ENCODE data around the gene NAXE.
"Not testable (repeated sequence)": the region's sequence is repeated elsewhere in the genome, so short reads cannot be mapped to it uniquely, and the experiment has no call there.

Gene NAXE

GRCh38 chr1:156623946-156624813, 32.6 kb downstream of the NAXE start:
- DNase-seq (ENCODE audit: low read depth), result no peak

GRCh38 chr1:156624814-156625435, 33.3 kb downstream of the NAXE start:
- no peak for DNase-seq (ENCODE audit: low read depth)

- DNase-seq (ENCODE audit: low read depth), result no peak
These were observed 34.0 kb downstream of the NAXE start for GRCh38 chr1:156625436-156626078.

- DNase-seq (ENCODE audit: low read depth), result no peak
These were observed 34.5 kb downstream of the NAXE start for GRCh38 chr1:156626079-156626438.

DNA sequence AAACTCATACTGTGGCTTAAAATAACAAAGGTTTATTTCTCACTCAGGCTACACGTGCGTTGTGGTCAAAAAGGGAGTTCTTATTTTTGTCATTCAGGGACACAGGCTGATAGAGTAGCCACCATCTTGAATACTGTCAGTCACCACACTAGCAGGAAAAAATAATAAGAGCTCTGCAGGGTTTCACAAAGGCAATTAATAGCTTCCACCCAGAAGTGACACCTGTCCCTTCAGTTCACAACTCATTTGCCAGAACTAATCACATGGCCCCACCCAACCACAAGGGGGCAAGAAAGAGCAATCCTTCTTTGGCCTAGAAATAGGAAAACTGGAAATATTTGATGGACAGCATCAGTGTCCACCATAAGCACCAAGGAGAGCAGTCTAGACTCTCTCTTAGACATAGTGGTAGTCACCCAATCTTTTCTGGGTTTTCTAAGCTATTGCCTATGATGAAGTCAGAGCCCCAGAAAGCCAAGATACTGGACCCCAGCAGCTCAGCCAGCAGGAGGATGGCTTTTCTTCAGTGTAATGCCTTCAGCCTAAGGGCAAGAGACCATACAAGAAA, 35.8 kb downstream of the NAXE start:
- no peak for DNase-seq (ENCODE audit: low read depth)

GRCh38 chr1:156629823-156630449, 38.4 kb downstream of the NAXE start:
- DNase-seq (ENCODE audit: low read depth), result no peak

DNA sequence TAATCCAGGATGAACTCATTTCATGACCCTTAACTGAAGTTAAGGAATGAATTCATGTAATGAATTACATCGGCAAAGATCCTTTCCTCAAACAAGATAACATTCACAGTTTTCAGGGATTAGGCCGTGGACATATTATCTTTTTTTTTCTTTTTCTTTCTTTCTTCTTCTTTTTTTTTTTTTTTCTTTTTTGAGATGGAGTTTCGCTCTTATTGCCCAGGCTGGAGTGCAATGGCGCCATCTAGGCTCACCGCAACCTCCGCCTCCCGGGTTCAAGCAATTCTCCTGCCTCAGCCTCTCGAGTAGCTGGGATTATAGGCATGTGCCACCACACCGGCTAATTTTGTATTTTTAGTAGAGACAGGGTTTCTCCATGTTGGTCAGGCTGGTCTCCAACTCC, 39.6 kb downstream of the NAXE start:
- DNase-seq (ENCODE audit: low read depth), result not testable (repeated sequence)

DNA sequence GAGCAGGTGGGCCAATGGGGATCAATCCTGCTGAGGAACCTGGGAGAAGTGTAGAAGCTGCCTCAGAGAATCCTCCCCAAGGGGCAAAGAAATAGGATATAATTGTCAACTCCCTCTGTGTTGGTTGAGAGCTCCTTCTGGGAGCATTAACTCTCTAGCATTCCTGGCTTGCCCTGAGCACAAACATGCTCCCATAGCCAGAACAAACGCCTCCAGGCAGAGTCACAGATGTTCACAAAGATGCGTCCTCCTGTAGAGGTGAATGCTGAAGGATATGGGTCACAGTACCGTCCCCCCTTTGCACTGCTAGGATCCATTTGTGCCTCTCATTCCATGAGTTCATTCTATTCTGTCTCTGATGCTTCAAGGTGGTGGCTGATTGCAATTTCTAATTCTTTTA, 40.8 kb downstream of the NAXE start:
- no peak for DNase-seq (ENCODE audit: low read depth)

DNA sequence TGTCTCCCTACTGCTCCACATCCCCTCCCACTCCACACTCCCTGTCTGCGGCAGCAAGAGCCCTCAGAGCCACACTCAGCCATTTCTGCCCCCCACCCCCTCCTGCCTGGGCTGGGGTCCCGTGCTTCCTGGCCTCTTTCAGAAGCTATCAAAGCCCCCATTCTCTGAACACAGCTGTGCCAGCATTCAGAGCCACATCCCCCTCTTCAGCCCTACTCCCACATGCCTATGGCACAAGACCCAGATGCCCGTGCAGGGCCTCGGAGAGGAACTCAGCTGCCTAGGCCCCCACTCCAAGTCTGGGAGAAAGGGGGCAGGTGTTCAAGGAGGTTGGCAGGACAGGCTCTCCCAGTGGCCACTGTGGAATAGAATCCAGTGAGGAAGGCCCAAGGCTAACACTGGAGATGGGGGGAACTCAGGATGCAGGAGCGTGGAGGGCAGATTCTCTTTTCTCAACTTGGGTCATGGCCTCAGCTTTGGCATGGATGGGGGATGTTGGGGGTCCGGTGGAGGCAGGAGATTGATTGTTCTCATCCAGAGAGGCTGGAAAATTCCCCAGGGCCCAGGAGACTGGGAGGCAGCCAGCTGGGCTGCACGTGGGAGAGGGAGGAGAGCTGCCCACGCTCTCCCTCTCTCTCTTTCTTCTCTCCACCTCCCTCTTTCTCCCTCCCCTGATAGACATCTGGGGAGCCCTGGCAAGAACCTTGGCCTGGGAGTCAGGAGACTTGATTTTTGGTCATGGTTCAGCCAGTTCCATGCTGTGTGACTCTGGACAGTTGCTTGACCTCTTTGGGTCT, 46.8 kb downstream of the NAXE start:
- no peak for DNase-seq (ENCODE audit: low read depth)

GRCh38 chr1:156639601-156640101, 48.1 kb downstream of the NAXE start:
- DNase-seq (ENCODE audit: low read depth), result no peak

DNA sequence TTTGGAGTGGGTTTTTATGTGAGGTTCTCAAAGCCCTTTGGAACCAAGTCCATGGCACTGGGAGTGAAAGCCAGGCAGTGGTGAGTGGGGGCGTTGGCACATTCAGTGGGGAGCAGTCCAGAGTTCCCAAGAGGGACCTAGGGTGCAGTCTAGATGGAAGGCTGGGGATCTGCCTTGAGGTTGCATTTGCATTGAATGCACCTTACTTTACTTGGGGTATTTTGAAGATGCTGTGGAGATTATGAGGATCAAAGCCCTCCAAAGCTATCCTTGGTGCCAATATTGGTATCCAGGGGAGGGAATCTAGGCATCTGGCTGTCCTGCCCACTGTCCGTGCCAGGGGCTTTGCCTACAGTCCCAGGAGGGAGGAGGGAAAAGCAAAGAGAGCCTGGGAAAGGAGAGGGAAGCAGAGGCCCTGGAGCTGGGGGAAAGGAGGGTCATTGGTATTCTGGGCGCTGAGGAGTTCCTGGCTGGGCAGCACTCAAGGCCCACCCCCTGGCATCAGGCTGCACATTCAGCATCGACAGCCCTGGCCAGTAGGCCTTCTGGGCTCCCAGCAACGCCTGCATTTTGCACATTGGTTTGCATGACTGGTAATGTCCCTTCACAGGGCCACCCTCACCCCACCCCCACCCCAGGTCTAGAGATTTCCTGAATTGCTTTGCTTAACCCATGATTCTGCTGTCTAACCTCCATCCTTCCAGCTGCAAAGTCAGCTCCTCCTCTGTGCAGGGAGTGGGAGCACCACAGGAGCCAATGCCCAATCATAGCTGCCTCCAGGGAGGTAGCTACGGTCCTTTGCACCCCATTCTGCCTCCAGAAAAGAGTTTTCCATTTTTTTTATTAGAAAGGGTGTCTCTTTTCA, 49.5 kb downstream of the NAXE start:
- DNase-seq (ENCODE audit: low read depth), result no peak

DNA sequence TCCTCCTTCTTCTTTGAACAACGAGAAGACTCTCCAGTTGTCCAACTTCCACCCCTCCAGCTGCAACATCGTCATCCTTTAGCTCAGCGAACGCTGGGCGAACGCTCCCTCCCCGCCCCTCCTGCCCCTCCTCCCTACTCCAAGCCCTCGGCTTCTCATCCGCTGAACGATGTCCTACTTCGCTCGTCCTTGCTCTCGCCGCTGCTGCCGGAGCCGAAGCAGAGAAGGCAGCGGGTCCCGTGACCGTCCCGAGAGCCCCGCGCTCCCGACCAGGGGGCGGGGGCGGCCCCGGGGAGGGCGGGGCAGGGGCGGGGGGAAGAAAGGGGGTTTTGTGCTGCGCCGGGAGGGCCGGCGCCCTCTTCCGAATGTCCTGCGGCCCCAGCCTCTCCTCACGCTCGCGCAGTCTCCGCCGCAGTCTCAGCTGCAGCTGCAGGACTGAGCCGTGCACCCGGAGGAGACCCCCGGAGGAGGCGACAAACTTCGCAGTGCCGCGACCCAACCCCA, 50.2 kb downstream of the NAXE start, which contains the start of gene BCAN:
Gene BCAN (plus strand): TSS at position 357 of the 504 bp plus-strand sequence. CDS start 3,938 bp downstream, outside the sequence.
- DNase-seq (ENCODE audit: low read depth), result no peak

GRCh38 chr1:156642265-156643048, 50.9 kb downstream of the NAXE start:
- no peak for DNase-seq (ENCODE audit: low read depth)

DNA sequence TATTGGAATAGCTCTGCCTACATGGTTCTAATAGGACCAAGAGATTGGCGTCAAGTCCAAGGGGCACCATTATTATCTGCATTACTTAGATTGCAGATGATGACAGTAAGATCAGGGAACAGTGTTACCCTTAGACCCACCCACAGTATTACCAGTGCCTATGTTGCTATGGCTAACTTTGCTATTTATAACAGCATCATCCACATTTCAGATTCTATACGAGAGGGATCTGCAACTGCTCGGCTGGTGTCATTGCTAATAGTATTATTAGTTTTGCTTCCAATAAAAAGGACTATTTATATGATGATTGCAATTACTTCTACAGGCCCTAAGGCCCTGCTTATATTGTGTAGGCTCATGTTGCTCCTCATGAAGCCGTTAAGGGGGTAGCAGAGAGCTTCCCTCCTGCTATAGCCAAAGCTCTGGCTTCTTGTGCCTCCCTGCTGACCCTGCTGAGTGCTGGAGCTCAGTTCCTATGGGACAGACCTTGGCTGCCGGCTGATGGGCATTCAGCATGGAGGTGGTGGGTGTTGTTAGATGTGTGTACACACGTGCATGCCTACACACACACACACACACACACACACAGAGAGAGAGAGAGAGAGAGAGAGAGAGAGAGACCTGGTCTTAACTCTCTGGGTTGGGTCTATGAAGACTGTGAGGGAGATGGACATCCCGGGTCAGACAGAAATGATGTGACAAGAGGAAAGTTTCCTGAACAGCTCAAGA, 51.6 kb downstream of the NAXE start:
- no peak for DNase-seq (ENCODE audit: low read depth)

GRCh38 chr1:156643778-156644092, 52.2 kb downstream of the NAXE start:
- no peak for DNase-seq (ENCODE audit: low read depth)

Data from HS-27A (cell line).